ENCODE data around the gene CASZ1.

CASZ1 gene

DNA sequence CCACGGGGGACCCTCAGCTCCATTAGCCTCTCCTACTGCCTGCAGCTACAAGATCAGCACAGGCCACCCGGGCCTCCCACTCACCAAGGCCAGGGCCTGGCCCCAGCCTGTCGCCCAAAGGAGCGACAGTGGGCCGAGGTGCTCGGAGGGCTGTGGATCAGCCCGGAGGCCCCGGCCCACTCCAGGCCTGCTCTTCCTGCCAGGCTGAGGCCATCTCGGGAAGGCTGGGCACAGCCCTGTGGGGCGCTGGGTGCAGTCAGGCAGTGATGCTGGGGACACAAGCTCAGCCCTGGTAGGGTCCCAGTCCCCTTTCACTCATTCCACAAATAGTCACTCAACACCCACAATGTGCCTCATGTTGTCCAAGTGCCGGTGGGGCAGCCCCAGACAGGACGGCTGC lies 58.8 kb downstream of the CASZ1 start:
- peaks cover 47% of the 10 kb centered on the region for H3K4me1 ChIP-seq (ENCODE audit: control insufficient read depth, insufficient read depth, low read length)
- no peaks in the 10 kb centered on the region for H3K9me3 ChIP-seq (ENCODE audit: control insufficient read depth, low read length)
- 93 to 94% methylated on average over 12 of the region's 12 CpGs for WGBS, 2 experiments
- no peak overlapping the region for H3K27ac ChIP-seq (ENCODE audit: insufficient read depth, low read depth, low read length, poor library complexity, severe bottlenecking)
- H3K36me3 ChIP-seq (ENCODE audit: control insufficient read depth, insufficient read depth, low read length), result no peaks in the 10 kb centered on the region
- no peaks in the 10 kb centered on the region for H3K27me3 ChIP-seq (ENCODE audit: control insufficient read depth, insufficient read depth, low read length, poor library complexity, severe bottlenecking)
- H3K4me3 ChIP-seq (ENCODE audit: insufficient read depth, low read depth, low read length), result no peak overlapping the region

DNA sequence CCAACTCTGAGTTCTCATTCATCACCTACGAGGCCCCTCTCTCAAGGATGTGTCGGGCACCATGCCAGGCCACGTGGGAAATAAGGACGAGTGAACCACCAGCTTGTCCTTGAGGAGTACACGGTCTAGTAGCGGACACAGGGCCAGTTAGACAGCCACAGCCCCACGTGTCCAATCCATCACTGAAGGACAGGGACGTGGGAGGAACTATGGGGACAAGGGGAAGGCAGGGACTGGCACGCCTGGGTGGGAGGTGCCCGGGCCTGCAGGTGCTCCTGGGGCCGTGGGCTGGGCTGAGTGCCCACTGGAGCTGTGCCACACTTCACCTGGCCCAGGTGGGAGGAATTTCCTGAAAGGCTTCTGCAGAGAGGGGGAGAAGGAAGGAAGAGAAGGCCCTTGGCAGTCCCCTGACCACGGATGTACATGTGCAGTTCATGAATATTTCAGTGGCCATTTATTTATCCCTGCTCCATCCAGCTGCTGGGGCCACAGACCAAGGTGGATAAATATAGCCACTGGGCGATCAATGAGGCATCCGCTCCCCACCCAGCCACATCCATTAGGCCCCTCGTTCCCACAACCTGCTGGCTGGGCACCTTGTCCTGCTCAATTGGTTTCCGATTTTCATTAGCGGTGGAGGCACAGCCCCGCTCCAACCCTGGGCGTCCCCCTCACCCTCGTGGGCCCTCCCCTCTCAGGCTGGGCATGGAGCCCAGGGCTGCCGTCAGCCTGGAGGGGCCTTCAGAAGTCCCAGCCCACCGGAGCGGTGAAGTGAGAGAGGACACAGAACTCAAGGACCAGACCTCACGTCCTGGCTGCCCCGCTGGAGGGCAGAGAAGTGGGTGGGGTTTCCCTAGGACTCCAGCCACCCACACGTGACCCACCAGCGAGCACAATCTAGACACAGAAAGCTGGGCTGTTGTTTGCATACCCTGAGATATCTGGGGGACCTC lies 59.5 kb downstream of the CASZ1 start:
- Histone ChIP-seq H3K4me1 (ENCODE audit: control insufficient read depth, insufficient read depth, low read length) (peaks cover 49% of the 10 kb centered on the region), H3K4me3 (ENCODE audit: insufficient read depth, low read depth, low read length) (no peak overlapping the region), H3K9me3 (ENCODE audit: control insufficient read depth, low read length) (no peaks in the 10 kb centered on the region), H3K27me3 (ENCODE audit: control insufficient read depth, insufficient read depth, low read length, poor library complexity, severe bottlenecking) (no peaks in the 10 kb centered on the region), H3K27ac (ENCODE audit: insufficient read depth, low read depth, low read length, poor library complexity, severe bottlenecking) (no peak overlapping the region), H3K36me3 (ENCODE audit: control insufficient read depth, insufficient read depth, low read length) (no peaks in the 10 kb centered on the region)
- WGBS, 2 experiments, result 92 to 93% methylated on average over 27 of the region's 27 CpGs

- H3K27me3 ChIP-seq (ENCODE audit: control insufficient read depth, insufficient read depth, low read length, poor library complexity, severe bottlenecking), result no peaks in the 10 kb centered on the region
- peaks cover 49% of the 10 kb centered on the region for H3K4me1 ChIP-seq (ENCODE audit: control insufficient read depth, insufficient read depth, low read length)
- WGBS, 2 experiments, result 81 to 83% methylated on average over 11 of the region's 11 CpGs
- no peak overlapping the region for H3K4me3 ChIP-seq (ENCODE audit: insufficient read depth, low read depth, low read length)
- H3K27ac ChIP-seq (ENCODE audit: insufficient read depth, low read depth, low read length, poor library complexity, severe bottlenecking), result peak overlapping the region; percentile 90
- no peaks in the 10 kb centered on the region for H3K9me3 ChIP-seq (ENCODE audit: control insufficient read depth, low read length)
- no peaks in the 10 kb centered on the region for H3K36me3 ChIP-seq (ENCODE audit: control insufficient read depth, insufficient read depth, low read length)
Observed at GRCh38 chr1:10735563-10736305, 60.7 kb downstream of the CASZ1 start.

DNA sequence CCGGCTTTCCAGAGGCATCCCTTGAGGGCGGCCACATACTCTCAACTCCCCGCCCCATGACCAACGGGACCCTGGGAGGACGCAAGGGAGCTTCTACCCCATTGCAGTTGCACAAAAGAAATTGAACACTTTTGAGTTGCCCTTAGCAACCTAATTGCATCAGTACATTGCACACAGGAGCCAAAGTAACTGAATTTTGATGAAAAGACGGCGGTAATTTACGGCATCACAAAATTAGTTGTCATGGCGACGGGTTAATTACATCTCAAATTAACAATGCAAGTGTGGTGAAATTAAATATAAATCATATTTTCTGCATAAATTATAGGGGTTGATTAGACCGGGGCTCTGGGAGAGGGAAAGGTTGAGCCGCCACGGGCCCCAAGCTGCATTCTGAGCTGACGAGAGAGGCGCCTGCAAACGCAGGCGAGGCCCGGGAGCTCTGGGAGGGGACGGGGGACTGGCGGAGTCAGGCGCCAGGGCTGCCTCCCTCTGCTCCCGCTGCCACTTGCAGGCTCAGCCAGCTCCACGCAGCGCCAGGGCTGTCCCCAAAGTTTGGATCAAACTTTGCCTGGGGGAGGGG lies 61.4 kb downstream of the CASZ1 start:
- peak overlapping the region; percentile 90 for H3K27ac ChIP-seq (ENCODE audit: insufficient read depth, low read depth, low read length, poor library complexity, severe bottlenecking)

DNA sequence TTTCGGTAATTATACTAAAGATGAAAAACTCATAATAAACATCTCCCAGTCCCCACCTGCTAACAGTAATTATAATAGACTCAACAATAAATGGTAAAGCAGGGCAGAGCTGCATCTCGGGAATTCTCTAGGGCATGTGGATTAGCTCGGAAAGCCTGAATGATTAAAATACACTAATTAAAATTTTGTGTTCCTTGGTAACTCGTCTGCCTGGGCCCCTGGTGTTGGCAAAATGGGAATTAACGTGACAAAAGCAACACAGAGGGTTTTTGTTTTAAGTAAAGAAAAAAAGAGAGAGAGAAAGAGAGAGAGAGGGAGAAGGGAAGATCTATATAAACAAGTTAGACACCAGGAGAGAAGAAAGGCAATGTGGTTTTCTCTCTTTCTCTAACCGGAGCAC lies 62.1 kb downstream of the CASZ1 start:
- no peak overlapping the region for H3K4me3 ChIP-seq (ENCODE audit: insufficient read depth, low read depth, low read length)
- WGBS, 2 experiments, result 36 to 40% methylated on average over 5 to 6 of the region's 6 CpGs
- H3K27ac ChIP-seq (ENCODE audit: insufficient read depth, low read depth, low read length, poor library complexity, severe bottlenecking), result peak overlapping the region; percentile 90
- no peaks in the 10 kb centered on the region for H3K36me3 ChIP-seq (ENCODE audit: control insufficient read depth, insufficient read depth, low read length)
- H3K4me1 ChIP-seq (ENCODE audit: control insufficient read depth, insufficient read depth, low read length), result peaks cover 54% of the 10 kb centered on the region
- no peaks in the 10 kb centered on the region for H3K27me3 ChIP-seq (ENCODE audit: control insufficient read depth, insufficient read depth, low read length, poor library complexity, severe bottlenecking)
- H3K9me3 ChIP-seq (ENCODE audit: control insufficient read depth, low read length), result no peaks in the 10 kb centered on the region

More for the DNA sequence above, 61.4 kb downstream of the CASZ1 start:
- WGBS, 2 experiments, result 43% methylated on average over 24 of the region's 24 CpGs
- H3K4me3 ChIP-seq (ENCODE audit: insufficient read depth, low read depth, low read length), result no peak overlapping the region
- peaks cover 49% of the 10 kb centered on the region for H3K4me1 ChIP-seq (ENCODE audit: control insufficient read depth, insufficient read depth, low read length)
- no peaks in the 10 kb centered on the region for H3K27me3 ChIP-seq (ENCODE audit: control insufficient read depth, insufficient read depth, low read length, poor library complexity, severe bottlenecking)
- H3K9me3 ChIP-seq (ENCODE audit: control insufficient read depth, low read length), result no peaks in the 10 kb centered on the region
- H3K36me3 ChIP-seq (ENCODE audit: control insufficient read depth, insufficient read depth, low read length), result no peaks in the 10 kb centered on the region

DNA sequence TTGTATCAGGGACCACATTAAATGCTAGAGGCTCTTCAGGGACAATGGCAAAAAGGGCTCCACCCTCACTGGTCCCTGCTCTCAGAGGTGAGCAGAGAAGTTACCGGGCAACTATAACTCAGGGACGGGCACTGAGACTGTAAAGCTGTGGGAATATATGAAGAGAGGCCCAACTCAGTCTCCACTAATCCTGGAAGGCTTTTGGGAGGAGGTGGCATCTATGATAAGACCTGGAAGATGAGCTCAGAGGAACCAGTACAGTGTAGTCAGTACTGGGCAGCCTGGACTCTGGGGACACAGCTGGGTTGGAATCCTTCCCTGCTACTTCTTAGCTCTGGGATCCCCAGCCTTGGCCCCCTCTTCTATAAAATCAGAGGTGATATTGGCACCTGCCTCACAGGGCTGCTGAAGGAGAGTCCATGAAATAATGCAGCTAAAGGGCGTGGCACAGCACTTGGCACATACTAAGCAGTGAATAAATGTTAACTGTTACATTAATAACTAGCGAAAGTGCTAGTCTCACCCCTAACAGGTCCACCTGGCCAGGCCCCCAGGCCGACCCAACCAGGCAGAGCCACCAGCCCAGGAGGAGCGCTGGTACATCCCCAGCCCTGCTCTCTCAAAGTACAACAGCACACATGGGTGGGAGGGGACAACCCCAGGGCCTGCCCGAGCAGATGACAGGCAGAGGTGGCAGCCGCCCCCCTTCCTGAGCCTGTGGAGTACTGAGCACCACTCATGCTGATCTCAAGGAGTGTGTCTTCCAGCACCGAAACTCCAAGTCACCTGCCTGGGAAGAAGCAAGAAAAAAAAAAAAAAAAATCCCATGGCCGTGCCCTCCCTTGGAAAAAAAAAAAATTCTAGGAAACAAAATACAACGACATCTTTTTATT lies 62.7 kb downstream of the CASZ1 start:
- Histone ChIP-seq H3K9me3 (ENCODE audit: control insufficient read depth, low read length) (no peaks in the 10 kb centered on the region), H3K27me3 (ENCODE audit: control insufficient read depth, insufficient read depth, low read length, poor library complexity, severe bottlenecking) (no peaks in the 10 kb centered on the region), H3K27ac (ENCODE audit: insufficient read depth, low read depth, low read length, poor library complexity, severe bottlenecking) (no peak overlapping the region), H3K36me3 (ENCODE audit: control insufficient read depth, insufficient read depth, low read length) (no peaks in the 10 kb centered on the region), H3K4me1 (ENCODE audit: control insufficient read depth, insufficient read depth, low read length) (peaks cover 54% of the 10 kb centered on the region), H3K4me3 (ENCODE audit: insufficient read depth, low read depth, low read length) (no peak overlapping the region)
- WGBS, 2 experiments, result 63 to 68% methylated on average over 8 to 11 of the region's 11 CpGs

DNA sequence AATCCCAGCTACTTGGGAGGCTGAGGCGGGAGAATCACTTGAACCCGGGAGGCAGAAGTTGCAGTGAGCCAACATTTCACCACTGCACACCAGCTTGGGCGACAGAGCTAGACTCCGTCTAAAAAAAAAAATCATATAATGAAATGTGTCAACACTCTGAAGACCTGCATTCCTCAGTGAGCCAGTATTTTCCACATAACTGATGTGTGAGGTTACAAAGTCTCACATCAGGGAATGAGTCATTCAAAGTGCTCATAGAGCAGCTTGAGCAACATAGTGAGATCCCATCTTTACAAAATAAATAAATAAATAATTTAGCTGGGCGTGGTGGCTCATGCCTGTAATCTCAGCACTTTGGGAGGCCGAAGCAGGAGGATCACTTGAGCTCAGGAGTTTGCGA lies 65.5 kb downstream of the CASZ1 start:
- WGBS, 2 experiments, result 91 to 94% methylated on average over 7 of the region's 7 CpGs

DNA sequence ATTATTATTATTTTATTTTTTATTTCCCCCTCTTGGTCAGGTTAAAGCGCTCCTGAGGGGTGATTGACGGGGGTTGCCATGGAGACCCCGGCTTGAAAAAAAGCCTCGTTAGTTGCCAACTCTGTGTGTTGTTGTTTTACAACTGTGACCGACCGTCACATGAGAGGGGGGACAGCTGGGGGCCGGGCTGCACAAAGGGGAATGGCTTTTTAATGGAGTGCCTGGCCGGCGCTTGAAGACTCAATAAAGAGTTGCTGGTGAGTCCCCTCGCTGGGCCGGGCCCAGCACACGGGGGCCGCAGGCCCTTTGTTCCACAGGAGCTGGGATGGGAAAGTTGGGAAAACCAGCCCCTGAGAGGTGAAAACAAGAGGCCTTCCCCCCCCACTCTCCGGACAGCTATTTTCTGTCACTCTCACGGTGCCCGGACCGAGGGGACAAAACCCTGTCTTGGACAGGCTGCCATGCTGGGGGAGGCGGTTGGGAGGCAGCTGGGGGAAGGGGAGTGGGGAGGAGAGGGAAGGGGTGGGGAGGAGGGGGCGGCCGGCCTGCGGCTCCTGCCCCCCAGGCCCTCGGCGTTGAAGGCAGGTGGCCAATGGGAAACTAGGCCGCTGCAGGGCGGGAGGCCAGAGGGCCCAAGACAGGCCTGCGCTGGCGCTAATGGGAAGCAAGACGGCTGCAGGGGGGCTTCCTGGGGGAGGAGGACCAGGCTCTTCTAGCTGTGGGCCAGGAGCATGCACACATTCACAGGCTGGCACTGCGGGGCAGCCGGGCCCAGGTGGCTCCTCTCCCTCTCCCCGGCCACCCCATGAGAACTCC lies 67.6 kb downstream of the CASZ1 start:
- WGBS, 2 experiments, result 11 to 15% methylated on average over 31 of the region's 31 CpGs
- H3K27me3 ChIP-seq (ENCODE audit: control insufficient read depth, insufficient read depth, low read length, poor library complexity, severe bottlenecking), result no peaks in the 10 kb centered on the region
- H3K36me3 ChIP-seq (ENCODE audit: control insufficient read depth, insufficient read depth, low read length), result no peaks in the 10 kb centered on the region
- peak overlapping the region; percentile 81 for H3K27ac ChIP-seq (ENCODE audit: insufficient read depth, low read depth, low read length, poor library complexity, severe bottlenecking)
- peaks cover 51% of the 10 kb centered on the region for H3K4me1 ChIP-seq (ENCODE audit: control insufficient read depth, insufficient read depth, low read length)
- H3K9me3 ChIP-seq (ENCODE audit: control insufficient read depth, low read length), result no peaks in the 10 kb centered on the region
- H3K4me3 ChIP-seq (ENCODE audit: insufficient read depth, low read depth, low read length), result no peak overlapping the region

More for the DNA sequence above, 65.5 kb downstream of the CASZ1 start:
- H3K4me1 ChIP-seq (ENCODE audit: control insufficient read depth, insufficient read depth, low read length), result peaks cover 65% of the 10 kb centered on the region
- no peaks in the 10 kb centered on the region for H3K27me3 ChIP-seq (ENCODE audit: control insufficient read depth, insufficient read depth, low read length, poor library complexity, severe bottlenecking)
- no peak overlapping the region for H3K27ac ChIP-seq (ENCODE audit: insufficient read depth, low read depth, low read length, poor library complexity, severe bottlenecking)
- no peaks in the 10 kb centered on the region for H3K36me3 ChIP-seq (ENCODE audit: control insufficient read depth, insufficient read depth, low read length)
- no peak overlapping the region for H3K4me3 ChIP-seq (ENCODE audit: insufficient read depth, low read depth, low read length)
- H3K9me3 ChIP-seq (ENCODE audit: control insufficient read depth, low read length), result no peaks in the 10 kb centered on the region

GRCh38 chr1:10727751-10728232 lies 68.7 kb downstream of the CASZ1 start:
- H3K27ac ChIP-seq (ENCODE audit: insufficient read depth, low read depth, low read length, poor library complexity, severe bottlenecking), result no peak overlapping the region
- no peaks in the 10 kb centered on the region for H3K9me3 ChIP-seq (ENCODE audit: control insufficient read depth, low read length)
- 94 to 95% methylated on average over 16 of the region's 16 CpGs for WGBS, 2 experiments
- H3K4me1 ChIP-seq (ENCODE audit: control insufficient read depth, insufficient read depth, low read length), result peaks cover 41% of the 10 kb centered on the region
- H3K27me3 ChIP-seq (ENCODE audit: control insufficient read depth, insufficient read depth, low read length, poor library complexity, severe bottlenecking), result peaks cover 3% of the 10 kb centered on the region
- no peaks in the 10 kb centered on the region for H3K36me3 ChIP-seq (ENCODE audit: control insufficient read depth, insufficient read depth, low read length)
- no peak overlapping the region for H3K4me3 ChIP-seq (ENCODE audit: insufficient read depth, low read depth, low read length)
